ENCODE results near the gene ZNF121. TPM values are rescaled to one million over a fixed set of nuclear protein-coding genes. Genes with fewer than 3 reads are reported as not detected.

The ZNF121 gene
- total and polyA plus RNA-seq, 5 experiments from 2014 or later: 1.9 to 66.0 (median 3.7) TPM

- Mint-ChIP-seq H3K36me3 (peaks cover 55 to 80% (median 63%) of the 10 kb centered on the region in 3 donors), H3K4me1 (peaks cover 18 to 37% (median 32%) of the 10 kb centered on the region in 4 donors), H3K27me3 (no peaks in the 10 kb centered on the region), H3K27ac (peak overlapping the region in 3 of 10 donors; percentile 19 to 65 (median 33)), H3K4me3 (peak overlapping the region in 6 of 10 donors; percentile 11 to 58 (median 44)), H3K9me3 (peaks cover 10 to 71% (median 46%) of the 10 kb centered on the region in 9 donors)
- ATAC-seq (no peak), DNase-seq (no peak)
- POLR2A ChIA-PET: interaction anchor here (0.5 kb wide), 1 partner anchor 408 kb away, joined by 3 read pairs; no protein-coding TSS in a partner anchor
Measured at GRCh38 chr19:9535934-9536333, 48.4 kb downstream of the ZNF121 start.

GRCh38 chr19:9531933-9532332, 52.4 kb downstream of the ZNF121 start:
- Mint-ChIP-seq H3K36me3 (peaks cover 68 to 95% (median 87%) of the 10 kb centered on the region in 3 donors), H3K4me3 (no peak overlapping the region), H3K4me1 (peaks cover 0 to 12% (median 6%) of the 10 kb centered on the region in 4 donors), H3K27ac (no peak overlapping the region), H3K27me3 (no peaks in the 10 kb centered on the region), H3K9me3 (peaks cover under 1 to 90% (median 45%) of the 10 kb centered on the region in 9 donors)
- no peak for ATAC-seq
- DNase-seq: no peak
- POLR2A ChIA-PET: no interaction called here

- Mint-ChIP-seq H3K9me3 (peaks cover 11 to 96% (median 45%) of the 10 kb centered on the region in 9 donors), H3K27me3 (no peaks in the 10 kb centered on the region), H3K27ac (no peak overlapping the region), H3K4me3 (no peak overlapping the region), H3K4me1 (peaks cover 0 to 2% (median under 1%) of the 10 kb centered on the region in 4 donors), H3K36me3 (peaks cover 65 to 83% (median 71%) of the 10 kb centered on the region in 3 donors)
- peak in 1 of 10 donors; percentile 7 for DNase-seq
- POLR2A ChIA-PET: no interaction called here
- no peak for ATAC-seq
Measured at GRCh38 chr19:9528757-9529336, 55.5 kb downstream of the ZNF121 start.

- POLR2A ChIA-PET: interaction anchor here (0.6 kb wide), 1 partner anchor 1249 kb away, joined by 4 read pairs; no protein-coding TSS in a partner anchor
- DNase-seq: no peak
- H3K27me3 Mint-ChIP-seq: no peaks in the 10 kb centered on the region
- H3K4me3 Mint-ChIP-seq: no peak overlapping the region
- ATAC-seq: no peak
- no peaks in the 10 kb centered on the region for H3K4me1 Mint-ChIP-seq
- H3K36me3 Mint-ChIP-seq: peaks cover 20 to 57% (median 52%) of the 10 kb centered on the region in 3 donors
- H3K9me3 Mint-ChIP-seq: peaks cover 9 to 94% (median 45%) of the 10 kb centered on the region in 9 donors
- no peak overlapping the region for H3K27ac Mint-ChIP-seq
Measured at GRCh38 chr19:9523885-9524474, 60.3 kb downstream of the ZNF121 start.

Other genes with a start within 250 kb of the ZNF121 start
- 1 to 10 TPM; 3.5 to 4.6 TPM for gene ZNF177, start 221.5 kb downstream of the ZNF121 start, total RNA-seq
- under 1 TPM; 0.28 to 0.73 (median 0.49) TPM for gene ZNF177, start 221.5 kb downstream of the ZNF121 start, polyA plus RNA-seq
- 100 to 1,000 TPM; 140 to 147 TPM for gene ZNF266, start 148.9 kb downstream of the ZNF121 start, total RNA-seq
- 10 to 100 TPM; 15.5 to 18.8 (median 17.7) TPM for gene ZNF266, start 148.9 kb downstream of the ZNF121 start, polyA plus RNA-seq
- gene ZNF560, start 85.9 kb downstream of the ZNF121 start, total RNA-seq: not detected
- gene ZNF560, start 85.9 kb downstream of the ZNF121 start, polyA plus RNA-seq: not detected
- 10 to 100 TPM; 24.4 to 27.3 TPM for gene ZNF426, start 45.9 kb downstream of the ZNF121 start, total RNA-seq
- gene ZNF426, start 45.9 kb downstream of the ZNF121 start, polyA plus RNA-seq: 10 to 100 TPM; 15.8 to 18.4 (median 17.4) TPM
- 10 to 100 TPM; 77.1 to 78.4 TPM for gene ZNF561, start 36.7 kb upstream of the ZNF121 start, total RNA-seq
- gene ZNF561, start 36.7 kb upstream of the ZNF121 start, polyA plus RNA-seq: 10 to 100 TPM; 12.2 to 16.3 (median 14.7) TPM
- 10 to 100 TPM; 27.0 to 29.5 TPM for gene ZNF562, start 90.6 kb upstream of the ZNF121 start, total RNA-seq
- gene ZNF562, start 90.6 kb upstream of the ZNF121 start, polyA plus RNA-seq: 1 to 10 TPM; 1.6 to 4.8 (median 2.5) TPM
- 10 to 100 TPM; 29.5 to 34.0 TPM for gene ZNF846, start 184.2 kb upstream of the ZNF121 start, total RNA-seq
- gene ZNF846, start 184.2 kb upstream of the ZNF121 start, polyA plus RNA-seq: 10 to 100 TPM in 1 of 3 donors, 1 to 10 TPM in 2; 6.0 to 10.6 (median 9.5) TPM
- gene FBXL12, start 234.6 kb upstream of the ZNF121 start, total RNA-seq: 10 to 100 TPM; 38.0 to 42.1 TPM
- gene FBXL12, start 234.6 kb upstream of the ZNF121 start, polyA plus RNA-seq: 10 to 100 TPM in 1 of 3 donors, 1 to 10 TPM in 2; 8.3 to 15.6 (median 8.5) TPM
- 100 to 1,000 TPM; 222 to 232 TPM for gene UBL5, start 243.4 kb upstream of the ZNF121 start, total RNA-seq
- 100 to 1,000 TPM; 694 to 819 (median 701) TPM for gene UBL5, start 243.4 kb upstream of the ZNF121 start, polyA plus RNA-seq